ENCODE measurements around the gene PRKAG3.

Gene PRKAG3

GRCh38 chr2:218858138-218858445 is 26.5 kb upstream of the PRKAG3 start:
- TF ChIP-seq, protein P1, sequence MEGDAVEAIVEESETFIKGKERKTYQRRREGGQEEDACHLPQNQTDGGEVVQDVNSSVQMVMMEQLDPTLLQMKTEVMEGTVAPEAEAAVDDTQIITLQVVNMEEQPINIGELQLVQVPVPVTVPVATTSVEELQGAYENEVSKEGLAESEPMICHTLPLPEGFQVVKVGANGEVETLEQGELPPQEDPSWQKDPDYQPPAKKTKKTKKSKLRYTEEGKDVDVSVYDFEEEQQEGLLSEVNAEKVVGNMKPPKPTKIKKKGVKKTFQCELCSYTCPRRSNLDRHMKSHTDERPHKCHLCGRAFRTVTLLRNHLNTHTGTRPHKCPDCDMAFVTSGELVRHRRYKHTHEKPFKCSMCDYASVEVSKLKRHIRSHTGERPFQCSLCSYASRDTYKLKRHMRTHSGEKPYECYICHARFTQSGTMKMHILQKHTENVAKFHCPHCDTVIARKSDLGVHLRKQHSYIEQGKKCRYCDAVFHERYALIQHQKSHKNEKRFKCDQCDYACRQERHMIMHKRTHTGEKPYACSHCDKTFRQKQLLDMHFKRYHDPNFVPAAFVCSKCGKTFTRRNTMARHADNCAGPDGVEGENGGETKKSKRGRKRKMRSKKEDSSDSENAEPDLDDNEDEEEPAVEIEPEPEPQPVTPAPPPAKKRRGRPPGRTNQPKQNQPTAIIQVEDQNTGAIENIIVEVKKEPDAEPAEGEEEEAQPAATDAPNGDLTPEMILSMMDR (IDR thresholded peaks at IDR 0.05; ENCODE audit: control insufficient read depth, extremely low read depth, insufficient read depth), result no peak
- H3K4me3 ChIP-seq (ENCODE audit: low read depth, low read length), result no peak overlapping the region
- no peak for DNase-seq (ENCODE audit: low read depth)

DNA sequence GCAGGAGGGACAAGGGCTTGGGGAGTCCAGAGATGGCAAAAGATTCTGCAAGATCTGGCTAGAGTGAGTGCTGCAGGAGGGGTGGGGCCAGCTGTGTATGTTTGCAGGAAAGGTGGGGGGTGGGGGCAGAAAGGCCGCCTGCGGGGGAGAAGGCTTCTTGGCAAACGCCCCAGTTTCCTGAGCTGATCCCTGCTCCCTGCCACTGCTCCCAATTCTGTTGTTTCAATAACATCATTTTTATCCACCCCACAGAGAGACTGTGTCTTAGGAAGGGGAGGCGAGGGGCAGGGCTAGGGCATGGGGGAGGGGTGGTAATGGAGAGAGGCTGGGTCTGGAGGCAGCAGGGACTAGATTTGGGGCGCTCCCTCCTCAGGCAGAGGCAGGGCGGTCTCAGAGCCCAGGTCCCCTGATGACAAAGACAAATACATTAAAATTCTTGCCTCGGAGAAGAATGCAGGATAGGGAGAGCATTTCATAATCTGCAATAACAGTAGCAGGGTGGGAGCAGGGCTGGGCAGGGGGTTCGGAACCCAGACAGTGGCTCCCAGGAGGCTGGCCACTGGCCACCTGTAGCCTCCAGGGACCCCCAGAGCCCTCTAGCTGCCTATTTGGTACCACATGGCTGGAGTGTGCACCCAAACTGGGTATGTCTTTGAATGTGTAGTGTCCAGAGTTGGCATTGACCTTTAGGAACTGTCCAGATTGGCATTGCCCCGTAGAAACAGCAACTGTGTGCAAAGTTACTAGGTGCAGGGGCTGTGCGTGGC is 26.0 kb upstream of the PRKAG3 start:
- TF ChIP-seq, protein P1 (IDR thresholded peaks at IDR 0.05; ENCODE audit: control insufficient read depth, extremely low read depth, insufficient read depth), result no peak
- no peak for DNase-seq (ENCODE audit: low read depth)
- H3K4me3 ChIP-seq (ENCODE audit: low read depth, low read length), result no peak overlapping the region

DNA sequence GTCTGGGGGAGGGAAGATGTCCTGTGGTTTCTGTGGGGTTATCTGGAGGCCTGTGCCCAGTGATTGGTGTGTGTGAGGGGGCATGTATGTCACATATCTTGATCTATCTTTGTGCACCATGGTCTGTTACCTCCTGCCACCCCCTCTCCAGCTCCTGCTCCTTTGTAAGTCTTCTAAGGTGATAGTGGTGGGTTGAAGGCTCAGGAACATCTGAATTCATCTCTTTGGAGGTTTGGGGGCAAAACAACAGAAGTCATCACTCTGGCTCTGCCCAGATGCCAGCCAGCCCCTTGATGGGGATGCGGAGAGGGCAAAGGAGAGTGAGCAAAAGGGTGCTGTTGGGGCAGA is 25.3 kb upstream of the PRKAG3 start:
- TF ChIP-seq, protein P1 (IDR thresholded peaks at IDR 0.05; ENCODE audit: control insufficient read depth, extremely low read depth, insufficient read depth), result no peak
- no peak for DNase-seq (ENCODE audit: low read depth)
- H3K4me3 ChIP-seq (ENCODE audit: low read depth, low read length), result no peak overlapping the region

DNA sequence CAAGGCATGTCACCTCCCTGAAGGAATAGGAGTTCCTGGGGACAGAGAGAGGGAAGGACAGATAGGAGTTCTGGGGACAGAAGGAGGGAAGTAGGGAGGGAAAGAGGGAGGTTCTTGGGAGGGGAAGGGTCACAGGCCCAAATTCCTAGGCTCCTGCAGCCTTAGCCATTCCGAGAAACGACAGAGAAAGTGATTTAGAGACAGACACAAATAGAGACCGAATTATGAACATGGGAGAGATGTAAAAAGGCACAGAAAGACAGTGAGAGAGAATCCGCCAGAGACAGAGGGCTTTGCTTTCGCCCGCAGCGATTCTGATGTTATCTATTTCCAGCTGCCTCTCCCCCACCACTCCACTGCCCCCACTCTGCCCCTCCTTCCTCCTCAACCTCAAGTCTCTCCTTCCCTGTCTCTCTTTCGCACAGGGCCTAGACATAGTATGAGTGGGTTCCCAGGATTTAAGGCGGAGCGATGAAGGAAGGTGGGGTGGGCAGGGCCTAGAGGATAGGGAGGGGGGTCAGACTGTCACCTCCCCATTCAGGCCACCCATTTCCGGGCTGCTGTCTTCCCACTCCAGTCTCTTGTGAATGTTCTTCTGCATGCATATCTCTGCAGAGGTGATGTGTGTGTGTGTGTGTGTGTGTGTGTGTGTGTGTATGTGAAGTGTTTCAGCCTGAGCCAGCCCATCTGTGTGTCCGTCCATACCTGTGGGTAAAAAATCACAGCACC is 24.7 kb upstream of the PRKAG3 start:
- TF ChIP-seq, protein P1 (IDR thresholded peaks at IDR 0.05; ENCODE audit: control insufficient read depth, extremely low read depth, insufficient read depth), result no peak
- H3K4me3 ChIP-seq (ENCODE audit: low read depth, low read length), result no peak overlapping the region
- no peak for DNase-seq (ENCODE audit: low read depth)

GRCh38 chr2:218855305-218856166 is 23.9 kb upstream of the PRKAG3 start:
- no peak overlapping the region for H3K4me3 ChIP-seq (ENCODE audit: low read depth, low read length)
- DNase-seq (ENCODE audit: low read depth), result no peak
- TF ChIP-seq, protein P1 (IDR thresholded peaks at IDR 0.05; ENCODE audit: control insufficient read depth, extremely low read depth, insufficient read depth), result no peak

DNA sequence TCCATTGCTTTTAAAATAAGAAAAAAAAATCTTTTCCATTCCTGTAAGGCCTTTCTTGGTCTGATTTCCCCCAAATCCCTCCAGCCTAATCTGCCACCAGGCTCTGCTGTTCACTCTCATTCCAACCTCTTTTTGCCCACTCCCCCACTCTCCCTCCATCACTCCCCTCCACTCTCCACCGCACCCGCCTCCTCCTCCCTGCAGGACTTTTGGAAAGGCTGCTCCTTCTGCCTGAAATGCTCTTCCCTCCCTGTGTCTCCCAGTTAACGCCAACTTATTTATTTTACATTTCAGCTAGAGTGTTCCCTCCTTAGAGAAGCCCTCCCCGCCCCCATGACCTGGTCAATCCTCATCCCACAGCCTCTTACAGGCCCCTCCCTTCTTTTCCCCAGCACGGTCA is 23.3 kb upstream of the PRKAG3 start:
- TF ChIP-seq, protein P1 (IDR thresholded peaks at IDR 0.05; ENCODE audit: control insufficient read depth, extremely low read depth, insufficient read depth), result no peak
- DNase-seq (ENCODE audit: low read depth), result no peak

More for the DNA sequence above, 23.3 kb upstream of the PRKAG3 start:
- H3K4me3 ChIP-seq (ENCODE audit: low read depth, low read length), result no peak overlapping the region
